Kidney (tissue), 14 donors: ENCODE results near the gene SLIT1. TPM values are rescaled to one million over a fixed set of nuclear protein-coding genes. Genes with fewer than 3 reads are reported as not detected.

Experiments
- DNase-seq, 5 donors: peaks; one replicate each; pipeline ENCODE4 v3.0.0-alpha.2; 2013 to 2020
- FAIRE-seq: peaks from 2 replicates; lab custom pipeline; 2012; peaks lifted over from hg19 to GRCh38; lab: Jason Lieb, UNC
- H3K27ac ChIP-seq, 2 donors: one replicate each; pipeline ENCODE4 v1.7.0; 2013; ENCODE audit warnings: low read depth in 2 of 2, low read length in 2 of 2, inconsistent platforms in 1 of 2
- H3K27me3 ChIP-seq: one replicate; pipeline ENCODE4 v1.7.1; 2013; ENCODE audit warnings: low read length, inconsistent platforms; ENCODE audit not compliant: control insufficient read depth, insufficient read depth
- H3K36me3 ChIP-seq, 3 donors: one replicate each; pipeline versions ENCODE4 v1.7.0 to v1.7.1; 2013; ENCODE audit warnings: low read length in 3 of 3, control low read depth in 1 of 3, inconsistent platforms in 1 of 3; ENCODE audit not compliant: insufficient read depth in 3 of 3, control insufficient read depth in 2 of 3
- H3K4me1 ChIP-seq, 3 donors: one replicate each; pipeline versions ENCODE4 v1.7.0 to v1.7.1; 2013; ENCODE audit warnings: low read length in 3 of 3, inconsistent platforms in 1 of 3, low read depth in 1 of 3; ENCODE audit not compliant: control insufficient read depth in 2 of 3, insufficient read depth in 2 of 3
- H3K4me3 ChIP-seq, 3 donors: one replicate each; pipeline versions ENCODE4 v1.7.0 to v1.8.1; 2013; ENCODE audit warnings: low read length in 3 of 3, control low read depth in 1 of 3, inconsistent platforms in 1 of 3
- H3K9ac ChIP-seq, 3 donors: one replicate each; pipeline versions ENCODE4 v1.7.0 to v1.7.1; 2013; ENCODE audit warnings: low read length in 3 of 3, control low read depth in 1 of 3, inconsistent platforms in 1 of 3
- H3K9me3 ChIP-seq, 3 donors: one replicate each; pipeline versions ENCODE4 v1.7.0 to v1.7.1; 2013; ENCODE audit warnings: low read length in 3 of 3, control low read depth in 1 of 3, inconsistent platforms in 1 of 3; ENCODE audit not compliant: control insufficient read depth in 2 of 3, insufficient read depth in 1 of 3
- CTCF ChIP-seq: IDR thresholded peaks from 3 replicates; pipeline ENCODE4 v1.5.1; 2012; ENCODE audit warnings: mild to moderate bottlenecking, moderate library complexity, borderline replicate concordance; ENCODE audit not compliant: insufficient read depth; ENCODE audit errors: extremely low read depth
- intact Hi-C: fragments of 100-400 bp; cut with DNase I; formaldehyde crosslinking; loops from one replicate; pipeline ENCODE4 v1.11.1; 2022
- polyA plus RNA-seq: library from polyadenylated mRNA; stranded (reverse); fragments of 350-450 nt; fragmentation: Illumina TruSeq; extraction: RNeasy Lipid Tissue Mini Kit (QIAGEN cat#74804); gene quantifications from one replicate; pipeline ENCODE4 v1.2.3, GENCODE V29; 2014; ENCODE audit warnings: low read depth, low replicate concordance; ENCODE audit not compliant: insufficient read depth
- total RNA-seq: library from RNA; stranded (reverse); fragmentation: NEBNext Ultra II Directional; extraction: Animal tissue kit (Norgen Biotek cat#: 25700); gene quantifications from one replicate; pipeline ENCODE4 v1.2.1, GENCODE V29; 2021
- donor health status: control.
- donor health status: control.
- donor health status: control.
- donor health status: control.
- donor health status: control.
- donor health status: DM: yes; HTN: yes; CAD: no.
- donor health status: Normal renal cell carcinoma (clear cell type).

SLIT1 gene
- total and polyA plus RNA-seq, 2 donors from 2014 or later, result 0.06 to 0.35 TPM

GRCh38 chr10:96964131-96964530 lies 221.6 kb downstream of the SLIT1 start:
- Histone ChIP-seq H3K9ac (no peak overlapping the region), H3K27ac (no peak overlapping the region), H3K9me3 (no peaks in the 10 kb centered on the region), H3K4me1 (no peaks in the 10 kb centered on the region), H3K27me3 (no peaks in the 10 kb centered on the region), H3K36me3 (no peaks in the 10 kb centered on the region), H3K4me3 (no peak overlapping the region)
- TF ChIP-seq CTCF, result no peak
- FAIRE-seq, result no peak
- DNase-seq, result no peak
- intact Hi-C loops, result no loop called here

GRCh38 chr10:96960872-96961271 lies 224.9 kb downstream of the SLIT1 start:
- DNase-seq (no peak), FAIRE-seq (no peak)
- intact Hi-C loops, result no loop called here

GRCh38 chr10:96959733-96960132 lies 226.0 kb downstream of the SLIT1 start:
- FAIRE-seq, result no peak
- Histone ChIP-seq H3K9ac (no peak overlapping the region), H3K27ac (no peak overlapping the region), H3K9me3 (no peaks in the 10 kb centered on the region), H3K36me3 (peaks cover 4 to 21% (median 8%) of the 10 kb centered on the region in 3 donors), H3K4me3 (no peak overlapping the region), H3K27me3 (no peaks in the 10 kb centered on the region), H3K4me1 (no peaks in the 10 kb centered on the region)
- no peak for DNase-seq
- intact Hi-C loops, result no loop called here
- no peak for TF ChIP-seq CTCF

More at GRCh38 chr10:96960872-96961271, 224.9 kb downstream of the SLIT1 start:
- no peaks in the 10 kb centered on the region for H3K9me3 ChIP-seq
- no peaks in the 10 kb centered on the region for H3K27me3 ChIP-seq
- no peak overlapping the region for H3K4me3 ChIP-seq
- H3K9ac ChIP-seq, result no peak overlapping the region
- peaks cover 0 to 9% (median 2%) of the 10 kb centered on the region in 3 donors for H3K36me3 ChIP-seq
- no peaks in the 10 kb centered on the region for H3K4me1 ChIP-seq
- TF ChIP-seq CTCF, result no peak
- no peak overlapping the region for H3K27ac ChIP-seq

DNA sequence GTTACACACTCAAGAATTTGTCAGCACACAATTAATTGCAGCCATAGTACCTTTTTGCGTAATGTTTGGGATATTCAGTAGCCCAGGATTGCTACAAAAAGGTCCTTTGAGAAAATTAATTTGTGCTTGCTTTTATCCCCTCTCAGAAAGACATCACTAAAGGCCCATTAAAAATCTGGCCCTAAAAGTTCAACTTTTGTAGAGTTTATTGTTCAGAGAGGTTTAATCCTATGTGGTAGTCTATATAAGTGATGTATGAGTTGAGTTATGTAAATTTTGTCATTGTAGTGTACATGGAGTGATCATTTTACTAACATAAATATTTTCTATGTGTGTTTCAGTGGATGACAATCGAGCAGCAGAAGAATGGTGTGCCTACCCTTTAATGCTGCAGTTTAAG lies 227.7 kb downstream of the SLIT1 start:
- no peak overlapping the region for H3K27ac ChIP-seq
- H3K27me3 ChIP-seq, result no peaks in the 10 kb centered on the region
- no peak overlapping the region for H3K9ac ChIP-seq
- no peak overlapping the region for H3K4me3 ChIP-seq
- intact Hi-C loops, result no loop called here
- no peaks in the 10 kb centered on the region for H3K9me3 ChIP-seq
- FAIRE-seq, result no peak
- H3K4me1 ChIP-seq, result no peaks in the 10 kb centered on the region
- peaks cover 4 to 21% (median 8%) of the 10 kb centered on the region in 3 donors for H3K36me3 ChIP-seq
- DNase-seq, result no peak
- TF ChIP-seq CTCF, result no peak
